PFSK-1 (cell line): ENCODE measurements around the gene ATOSB.

ENCODE experiments used
- FOXP2 ChIP-seq: optimal IDR thresholded peaks from 2 replicates; pipeline ENCODE3; 2011; ENCODE audit warnings: borderline replicate concordance, control low read depth, inconsistent platforms; ENCODE audit not compliant: insufficient read depth; ENCODE audit errors: extremely low read length, extremely low read depth
- POLR2AphosphoS5 ChIP-seq: IDR thresholded peaks from 2 replicates; pipeline ENCODE4 v1.6.1; 2012; ENCODE audit warnings: low read depth, mild to moderate bottlenecking, control low read depth, low read length, moderate library complexity
- SIN3A ChIP-seq: IDR thresholded peaks from 2 replicates; pipeline ENCODE4 v1.6.1; 2012; ENCODE audit warnings: mild to moderate bottlenecking, low read length, moderate library complexity, borderline replicate concordance; ENCODE audit not compliant: insufficient read depth
- TAF1 ChIP-seq: IDR thresholded peaks from 2 replicates; pipeline ENCODE4 v1.6.1; 2012; ENCODE audit warnings: low read length, control low read depth, borderline replicate concordance; ENCODE audit not compliant: insufficient read depth
- TF ChIP-seq, protein P1 (sequence below), 2 experiments: IDR thresholded peaks; 2 replicates each; pipeline versions ENCODE4 v1.6.1 to v1.8.0; 2011 to 2012; ENCODE audit warnings: low read depth in 2 of 2, low read length in 2 of 2, control low read depth in 1 of 2, inconsistent platforms in 1 of 2, mild to moderate bottlenecking in 1 of 2, moderate library complexity in 1 of 2; ENCODE audit not compliant: insufficient read depth in 1 of 2

Gene ATOSB

GRCh38 chr9:35102769-35103659, 12.6 kb downstream of the ATOSB start, which contains the start of gene STOML2:
Gene STOML2 (minus strand): TSS chr9:35103131. CDS start chr9:35103094, 37 bp downstream.
- peak; percentile 63 for TF ChIP-seq FOXP2
- TF ChIP-seq, protein P1, sequence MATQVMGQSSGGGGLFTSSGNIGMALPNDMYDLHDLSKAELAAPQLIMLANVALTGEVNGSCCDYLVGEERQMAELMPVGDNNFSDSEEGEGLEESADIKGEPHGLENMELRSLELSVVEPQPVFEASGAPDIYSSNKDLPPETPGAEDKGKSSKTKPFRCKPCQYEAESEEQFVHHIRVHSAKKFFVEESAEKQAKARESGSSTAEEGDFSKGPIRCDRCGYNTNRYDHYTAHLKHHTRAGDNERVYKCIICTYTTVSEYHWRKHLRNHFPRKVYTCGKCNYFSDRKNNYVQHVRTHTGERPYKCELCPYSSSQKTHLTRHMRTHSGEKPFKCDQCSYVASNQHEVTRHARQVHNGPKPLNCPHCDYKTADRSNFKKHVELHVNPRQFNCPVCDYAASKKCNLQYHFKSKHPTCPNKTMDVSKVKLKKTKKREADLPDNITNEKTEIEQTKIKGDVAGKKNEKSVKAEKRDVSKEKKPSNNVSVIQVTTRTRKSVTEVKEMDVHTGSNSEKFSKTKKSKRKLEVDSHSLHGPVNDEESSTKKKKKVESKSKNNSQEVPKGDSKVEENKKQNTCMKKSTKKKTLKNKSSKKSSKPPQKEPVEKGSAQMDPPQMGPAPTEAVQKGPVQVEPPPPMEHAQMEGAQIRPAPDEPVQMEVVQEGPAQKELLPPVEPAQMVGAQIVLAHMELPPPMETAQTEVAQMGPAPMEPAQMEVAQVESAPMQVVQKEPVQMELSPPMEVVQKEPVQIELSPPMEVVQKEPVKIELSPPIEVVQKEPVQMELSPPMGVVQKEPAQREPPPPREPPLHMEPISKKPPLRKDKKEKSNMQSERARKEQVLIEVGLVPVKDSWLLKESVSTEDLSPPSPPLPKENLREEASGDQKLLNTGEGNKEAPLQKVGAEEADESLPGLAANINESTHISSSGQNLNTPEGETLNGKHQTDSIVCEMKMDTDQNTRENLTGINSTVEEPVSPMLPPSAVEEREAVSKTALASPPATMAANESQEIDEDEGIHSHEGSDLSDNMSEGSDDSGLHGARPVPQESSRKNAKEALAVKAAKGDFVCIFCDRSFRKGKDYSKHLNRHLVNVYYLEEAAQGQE (IDR thresholded peaks at IDR 0.05; ENCODE audit: insufficient read depth in 1 of 2, low read depth in 2 of 2, low read length in 2 of 2): no peak
- TF ChIP-seq TAF1: peak; percentile 91; the same call in 1 of the 2 replicates
- TF ChIP-seq SIN3A: peak; percentile 92; the same call in 1 of the 2 replicates
- peak; percentile 84 for TF ChIP-seq POLR2AphosphoS5

GRCh38 chr9:35102465-35102768, 13.2 kb downstream of the ATOSB start:
- TF ChIP-seq FOXP2 (no peak), SIN3A (no peak), TAF1 (no peak), POLR2AphosphoS5 (no peak)
- TF ChIP-seq, protein P1 (IDR thresholded peaks at IDR 0.05; ENCODE audit: insufficient read depth in 1 of 2, low read depth in 2 of 2, low read length in 2 of 2): no peak

- TF ChIP-seq FOXP2: no peak
- no peak for TF ChIP-seq POLR2AphosphoS5
These were observed 18.1 kb downstream of the ATOSB start for GRCh38 chr9:35097573-35097972.

- TF ChIP-seq, protein P1 (IDR thresholded peaks at IDR 0.05; ENCODE audit: insufficient read depth in 1 of 2, low read depth in 2 of 2, low read length in 2 of 2): peak in 1 of 2 experiments; percentile 9; a peak in 1 of 4 replicates
- no peak for TF ChIP-seq SIN3A
- peak; percentile 75 for TF ChIP-seq POLR2AphosphoS5
- TF ChIP-seq TAF1: no peak
- peak; percentile 69 for TF ChIP-seq FOXP2
These were observed 19.4 kb downstream of the ATOSB start, which contains the start of gene PIGO for GRCh38 chr9:35096035-35096849. Gene PIGO (minus strand): TSS chr9:35096591. CDS start chr9:35095565, 1,026 bp downstream.

GRCh38 chr9:35091536-35091935, 24.1 kb downstream of the ATOSB start:
- TF ChIP-seq POLR2AphosphoS5 (no peak), FOXP2 (no peak), SIN3A (no peak), TAF1 (no peak)
- TF ChIP-seq, protein P1 (IDR thresholded peaks at IDR 0.05; ENCODE audit: insufficient read depth in 1 of 2, low read depth in 2 of 2, low read length in 2 of 2): no peak
